PC-3 (cell line): Measurements from ENCODE around the gene MBD3. TPM values are rescaled to one million over a fixed set of nuclear protein-coding genes. Genes with fewer than 3 reads are reported as not detected.

Experiments
- ATAC-seq: fragments of 200-7000 bp; cut with Tn5 transposase; 2 replicates; pipeline ENCODE4 v1.9.1; 2020; ENCODE audit warnings: mild to moderate bottlenecking, moderate library complexity
- BruUV-seq: library from RNA; stranded (reverse); fragments of 400-500 nt; replicated peaks from 2 replicates; lab custom pipeline; 2021; lab: Mats Ljungman, UMichigan
- CTCF ChIA-PET: fragments of 300-600 bp; sonication (Branson Sonifier 250); formaldehyde crosslinking; loops from one replicate; lab custom pipeline; 2022; ENCODE audit warnings: antibody characterized with exemption; lab: Charles Lee
- POLR2A ChIA-PET: fragments of 300-600 bp; sonication (Branson Sonifier 250); formaldehyde crosslinking; loops from one replicate; lab custom pipeline; 2022; ENCODE audit warnings: antibody characterized with exemption; ENCODE audit not compliant: unreplicated experiment; lab: Charles Lee
- DNase-seq: peaks from one replicate; pipeline ENCODE4 v3.0.0-alpha.2; 2015
- H2AFZ ChIP-seq: fragments of 300-600 bp; sonication (generic); 2 replicates; pipeline ENCODE4 v1.6.0; 2016; ENCODE audit warnings: antibody characterized with exemption, low read length
- H3F3A ChIP-seq: fragments of 300-600 bp; sonication (generic); one replicate; pipeline ENCODE4 v1.6.0; 2017; ENCODE audit warnings: antibody characterized with exemption, low read length, control low read depth, mild to moderate bottlenecking; ENCODE audit not compliant: unreplicated experiment
- H3K27ac ChIP-seq: fragments of 300-600 bp; sonication (generic); 2 replicates; pipeline ENCODE4 v1.5.1; 2016; ENCODE audit warnings: mild to moderate bottlenecking, low read length
- H3K27me3 ChIP-seq: fragments of 300-600 bp; sonication (generic); 2 replicates; pipeline ENCODE4 v1.6.1; 2016; ENCODE audit warnings: low read length, mixed read lengths
- H3K36me3 ChIP-seq: fragments of 300-600 bp; sonication (generic); 2 replicates; pipeline ENCODE4 v1.6.1; 2016; ENCODE audit warnings: low read depth, mixed run types, low read length, mixed read lengths
- H3K4me1 ChIP-seq: fragments of 300-600 bp; sonication (generic); 2 replicates; pipeline ENCODE4 v1.5.1; 2016; ENCODE audit warnings: low read length; ENCODE audit not compliant: insufficient read depth
- H3K4me2 ChIP-seq: fragments of 300-600 bp; sonication (generic); 2 replicates; pipeline ENCODE4 v1.6.0; 2016; ENCODE audit warnings: low read length
- H3K4me3 ChIP-seq: fragments of 300-600 bp; sonication (generic); 2 replicates; pipeline ENCODE4 v1.5.1; 2016; ENCODE audit warnings: mild to moderate bottlenecking, low read length, mixed read lengths
- H3K79me2 ChIP-seq: fragments of 300-600 bp; sonication (generic); 2 replicates; pipeline ENCODE4 v1.6.1; 2017; ENCODE audit warnings: low read length, mixed read lengths
- H3K9ac ChIP-seq: fragments of 300-600 bp; sonication (generic); 2 replicates; pipeline ENCODE4 v1.6.0; 2016; ENCODE audit warnings: mild to moderate bottlenecking, low read length
- H3K9me2 ChIP-seq: fragments of 300-600 bp; sonication (generic); replicated peaks from 2 replicates; pipeline ENCODE4 v1.6.1; 2016; ENCODE audit warnings: mixed run types, low read length, mixed read lengths
- H3K9me3 ChIP-seq: fragments of 300-600 bp; sonication (generic); 2 replicates; pipeline ENCODE4 v1.6.1; 2016; ENCODE audit warnings: low read length, mixed read lengths
- H4K20me1 ChIP-seq: fragments of 300-600 bp; sonication (generic); 2 replicates; pipeline ENCODE4 v1.6.1; 2016; ENCODE audit warnings: low read length, mixed read lengths
- CTCF ChIP-seq: fragments of 300-600 bp; sonication (generic); conservative IDR thresholded peaks from 2 replicates; pipeline ENCODE4 v1.5.1; 2017; ENCODE audit warnings: antibody characterized with exemption, low read depth, mild to moderate bottlenecking, low read length
- EZH2 ChIP-seq: fragments of 300-600 bp; sonication (generic); IDR thresholded peaks from one replicate; pipeline ENCODE4 v1.6.1; 2017; ENCODE audit warnings: antibody characterized with exemption, mild to moderate bottlenecking, low read length; ENCODE audit not compliant: unreplicated experiment
- EZH2phosphoT487 ChIP-seq: fragments of 300-600 bp; sonication (generic); IDR thresholded peaks from 2 replicates; pipeline ENCODE4 v1.6.1; 2018; ENCODE audit warnings: mild to moderate bottlenecking, antibody characterized with exemption, low read length, borderline replicate concordance
- intact Hi-C: fragments of 100-400 bp; cut with micrococcal nuclease; formaldehyde crosslinking; loops from 2 replicates; pipeline ENCODE4 v1.9.0; 2023
- total RNA-seq: library from RNA; depleted of rRNA; stranded (reverse); fragments of >200 nt; gene quantifications from 2 replicates; pipeline ENCODE4 v1.2.3, GENCODE V29; 2014

MBD3 gene
- total RNA-seq, 1 experiment from 2014 or later = 131 TPM

GRCh38 chr19:1610579-1610978, 17.9 kb upstream of the MBD3 start:
- no peaks in the 10 kb centered on the region for H3F3A ChIP-seq
- no TSS peak for BruUV-seq
- no peak overlapping the region for H2AFZ ChIP-seq
- H3K4me2 ChIP-seq = no peak overlapping the region
- no peak overlapping the region for H3K4me3 ChIP-seq
- CTCF ChIA-PET = no interaction called here
- peaks cover 15% of the 10 kb centered on the region for H3K4me1 ChIP-seq
- no peaks in the 10 kb centered on the region for H4K20me1 ChIP-seq
- H3K27ac ChIP-seq = no peak overlapping the region
- H3K9ac ChIP-seq = no peak overlapping the region
- no peaks in the 10 kb centered on the region for H3K9me3 ChIP-seq
- no peak for DNase-seq
- intact Hi-C loops = no loop called here
- POLR2A ChIA-PET = no interaction called here
- no peak for TF ChIP-seq CTCF
- no peak for TF ChIP-seq EZH2phosphoT487
- TF ChIP-seq EZH2 = no peak
- H3K79me2 ChIP-seq = no peaks in the 10 kb centered on the region
- H3K9me2 ChIP-seq = no peaks in the 10 kb centered on the region
- no peaks in the 10 kb centered on the region for H3K36me3 ChIP-seq
- H3K27me3 ChIP-seq = no peaks in the 10 kb centered on the region
- no peak for ATAC-seq

GRCh38 chr19:1609680-1610474, 17.2 kb upstream of the MBD3 start:
- H3K9me3 ChIP-seq = no peaks in the 10 kb centered on the region
- no peaks in the 10 kb centered on the region for H3K36me3 ChIP-seq
- ChIA-PET POLR2A (interaction anchor here (0.5 kb wide), 1 partner anchor 20 kb away, joined by 4 read pairs; no protein-coding TSS in a partner anchor), CTCF (no interaction called here)
- no peak overlapping the region for H3K4me2 ChIP-seq
- ATAC-seq (no peak), DNase-seq (no peak)
- BruUV-seq = no TSS peak
- no peaks in the 10 kb centered on the region for H3F3A ChIP-seq
- no peak overlapping the region for H3K4me3 ChIP-seq
- H3K27me3 ChIP-seq = no peaks in the 10 kb centered on the region
- H4K20me1 ChIP-seq = no peaks in the 10 kb centered on the region
- H2AFZ ChIP-seq = no peak overlapping the region
- intact Hi-C loops = loop anchor here (5.0 kb wide), 1 partner anchor 42 kb away; the partner anchor contains the start of gene TCF3
- no peak overlapping the region for H3K9ac ChIP-seq
- no peak overlapping the region for H3K27ac ChIP-seq
- peaks cover 15% of the 10 kb centered on the region for H3K4me1 ChIP-seq
- H3K9me2 ChIP-seq = no peaks in the 10 kb centered on the region
- TF ChIP-seq EZH2 (no peak), CTCF (no peak), EZH2phosphoT487 (no peak)
- H3K79me2 ChIP-seq = peaks cover 4% of the 10 kb centered on the region

GRCh38 chr19:1609103-1609396, 16.4 kb upstream of the MBD3 start:
- ChIA-PET POLR2A (no interaction called here), CTCF (no interaction called here)
- H3K4me2 ChIP-seq = peak overlapping the region; percentile 39; the same call in 1 of the 2 replicates
- intact Hi-C loops = loop anchor here (5.0 kb wide), 1 partner anchor 43 kb away; the partner anchor contains the start of gene TCF3
- BruUV-seq = no TSS peak
- H3K79me2 ChIP-seq = peaks cover 12% of the 10 kb centered on the region
- DNase-seq = no peak
- H3F3A ChIP-seq = no peaks in the 10 kb centered on the region
- no peak overlapping the region for H3K9ac ChIP-seq
- H3K36me3 ChIP-seq = no peaks in the 10 kb centered on the region
- no peak overlapping the region for H3K27ac ChIP-seq
- H2AFZ ChIP-seq = no peak overlapping the region
- H3K4me1 ChIP-seq = peaks cover 18% of the 10 kb centered on the region
- no peak for TF ChIP-seq EZH2phosphoT487
- TF ChIP-seq EZH2 = no peak
- no peak for TF ChIP-seq CTCF
- H3K27me3 ChIP-seq = no peaks in the 10 kb centered on the region
- no peak overlapping the region for H3K4me3 ChIP-seq
- no peaks in the 10 kb centered on the region for H3K9me2 ChIP-seq
- ATAC-seq = peak; percentile 9; the same call in 1 of the 2 replicates
- H4K20me1 ChIP-seq = no peaks in the 10 kb centered on the region
- H3K9me3 ChIP-seq = no peaks in the 10 kb centered on the region
